HG03039 (cell line): Measurements from ENCODE around the gene XPNPEP2.

Experiments
- ATAC-seq: cut with Tn5 transposase; IDR thresholded peaks from one replicate; pipeline ENCODE4 v1.9.1; 2021; ENCODE audit warnings: mild to moderate bottlenecking, moderate library complexity; ENCODE audit not compliant: unreplicated experiment

Gene XPNPEP2

GRCh38 chrX:129738466-129739308 lies at the start of gene XPNPEP2:
Gene XPNPEP2 (plus strand): TSS chrX:129738979. CDS start chrX:129739214, 235 bp downstream.
- no peak for ATAC-seq

GRCh38 chrX:129689796-129690195 lies 49.0 kb upstream of the XPNPEP2 start:
- no peak for ATAC-seq

GRCh38 chrX:129690435-129690834 lies 48.3 kb upstream of the XPNPEP2 start:
- no peak for ATAC-seq

- no peak for ATAC-seq
Measured at GRCh38 chrX:129693354-129693753, 45.4 kb upstream of the XPNPEP2 start.

GRCh38 chrX:129694805-129695204 lies 44.0 kb upstream of the XPNPEP2 start:
- ATAC-seq: no peak

- no peak for ATAC-seq
Measured at GRCh38 chrX:129695535-129695934, 43.2 kb upstream of the XPNPEP2 start.

- no peak for ATAC-seq
Measured at GRCh38 chrX:129695937-129696336, 42.8 kb upstream of the XPNPEP2 start.

GRCh38 chrX:129696463-129697155 lies 42.2 kb upstream of the XPNPEP2 start:
- no peak for ATAC-seq

- ATAC-seq: no peak
Measured at GRCh38 chrX:129697204-129697829, 41.5 kb upstream of the XPNPEP2 start.

GRCh38 chrX:129698150-129698549 lies 40.6 kb upstream of the XPNPEP2 start:
- no peak for ATAC-seq

- no peak for ATAC-seq
Measured at GRCh38 chrX:129700536-129700935, 38.2 kb upstream of the XPNPEP2 start.

- no peak for ATAC-seq
Measured at GRCh38 chrX:129701624-129702069, 37.1 kb upstream of the XPNPEP2 start.

- no peak for ATAC-seq
Measured at GRCh38 chrX:129704491-129704890, 34.3 kb upstream of the XPNPEP2 start.

- no peak for ATAC-seq
Measured at GRCh38 chrX:129705377-129705925, 33.3 kb upstream of the XPNPEP2 start.

GRCh38 chrX:129705988-129706387 lies 32.8 kb upstream of the XPNPEP2 start:
- no peak for ATAC-seq

GRCh38 chrX:129706400-129707072 lies 32.2 kb upstream of the XPNPEP2 start:
- no peak for ATAC-seq

GRCh38 chrX:129714581-129714980 lies 24.2 kb upstream of the XPNPEP2 start:
- no peak for ATAC-seq

GRCh38 chrX:129716507-129716906 lies 22.3 kb upstream of the XPNPEP2 start:
- ATAC-seq: no peak

- ATAC-seq: no peak
Measured at GRCh38 chrX:129717892-129718291, 20.9 kb upstream of the XPNPEP2 start.

- no peak for ATAC-seq
Measured at GRCh38 chrX:129718676-129719075, 20.1 kb upstream of the XPNPEP2 start.

GRCh38 chrX:129719268-129719667 lies 19.5 kb upstream of the XPNPEP2 start:
- ATAC-seq: no peak
